ENCODE measurements around the gene TYW3.

TYW3 gene

DNA sequence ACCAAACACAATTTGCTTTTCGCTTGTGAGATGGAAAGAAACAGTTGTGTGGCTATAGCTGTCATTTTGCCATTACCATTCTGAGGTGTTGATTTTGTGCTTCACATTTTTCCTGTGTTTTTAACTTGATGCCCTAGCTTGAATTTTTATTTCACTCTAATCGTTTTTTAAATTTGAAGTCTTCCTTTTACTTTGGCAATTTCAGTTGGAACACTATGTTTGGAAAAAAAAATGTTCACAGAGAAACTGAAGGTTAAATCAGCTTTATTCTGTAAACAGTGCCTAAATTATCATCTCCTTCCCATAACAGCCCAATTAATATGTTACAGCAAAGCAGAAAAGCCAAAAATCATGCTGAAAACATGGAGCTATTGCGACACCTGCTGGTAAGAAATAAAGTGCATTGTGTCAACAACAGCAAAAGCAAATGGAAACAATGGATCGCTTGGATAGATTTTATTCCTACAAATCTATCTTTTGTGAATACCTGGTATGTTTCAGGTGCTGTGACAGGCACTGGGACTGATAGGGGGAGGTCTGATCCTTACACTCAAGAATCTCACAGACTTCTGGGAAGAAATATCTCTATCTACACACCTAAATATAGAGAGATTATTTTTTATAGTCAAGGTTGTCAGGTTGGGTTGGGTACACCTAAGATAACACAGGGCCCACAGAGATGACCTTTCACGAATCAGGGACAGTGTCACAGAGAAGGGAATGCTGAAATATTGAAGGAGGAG lies 43.2 kb upstream of the TYW3 start:
- Histone ChIP-seq H3K36me3 (ENCODE audit: insufficient read depth) (no peaks in the 10 kb centered on the region), H3K79me2 (ENCODE audit: insufficient read depth, low read depth) (no peaks in the 10 kb centered on the region), H3K4me1 (ENCODE audit: low read depth, poor library complexity, severe bottlenecking) (peaks cover 12% of the 10 kb centered on the region), H3K27ac (no peak overlapping the region; the same call in 1 of the 2 replicates), H2AFZ (ENCODE audit: low read depth) (peak overlapping the region; percentile 61), H3K4me2 (no peak overlapping the region), H3K27me3 (ENCODE audit: insufficient read depth, low read depth) (no peaks in the 10 kb centered on the region), H3K4me3 (IDR thresholded peaks at IDR 0.05; ENCODE audit: insufficient read depth, low read depth, low read length) (no peak overlapping the region), H3K9ac (no peak overlapping the region), H4K20me1 (ENCODE audit: insufficient read depth) (no peaks in the 10 kb centered on the region)
- TF ChIP-seq, protein P1, sequence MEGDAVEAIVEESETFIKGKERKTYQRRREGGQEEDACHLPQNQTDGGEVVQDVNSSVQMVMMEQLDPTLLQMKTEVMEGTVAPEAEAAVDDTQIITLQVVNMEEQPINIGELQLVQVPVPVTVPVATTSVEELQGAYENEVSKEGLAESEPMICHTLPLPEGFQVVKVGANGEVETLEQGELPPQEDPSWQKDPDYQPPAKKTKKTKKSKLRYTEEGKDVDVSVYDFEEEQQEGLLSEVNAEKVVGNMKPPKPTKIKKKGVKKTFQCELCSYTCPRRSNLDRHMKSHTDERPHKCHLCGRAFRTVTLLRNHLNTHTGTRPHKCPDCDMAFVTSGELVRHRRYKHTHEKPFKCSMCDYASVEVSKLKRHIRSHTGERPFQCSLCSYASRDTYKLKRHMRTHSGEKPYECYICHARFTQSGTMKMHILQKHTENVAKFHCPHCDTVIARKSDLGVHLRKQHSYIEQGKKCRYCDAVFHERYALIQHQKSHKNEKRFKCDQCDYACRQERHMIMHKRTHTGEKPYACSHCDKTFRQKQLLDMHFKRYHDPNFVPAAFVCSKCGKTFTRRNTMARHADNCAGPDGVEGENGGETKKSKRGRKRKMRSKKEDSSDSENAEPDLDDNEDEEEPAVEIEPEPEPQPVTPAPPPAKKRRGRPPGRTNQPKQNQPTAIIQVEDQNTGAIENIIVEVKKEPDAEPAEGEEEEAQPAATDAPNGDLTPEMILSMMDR (conservative IDR thresholded peaks at IDR 0.05; ENCODE audit: low read depth, low read length) = peak; percentile 73

DNA sequence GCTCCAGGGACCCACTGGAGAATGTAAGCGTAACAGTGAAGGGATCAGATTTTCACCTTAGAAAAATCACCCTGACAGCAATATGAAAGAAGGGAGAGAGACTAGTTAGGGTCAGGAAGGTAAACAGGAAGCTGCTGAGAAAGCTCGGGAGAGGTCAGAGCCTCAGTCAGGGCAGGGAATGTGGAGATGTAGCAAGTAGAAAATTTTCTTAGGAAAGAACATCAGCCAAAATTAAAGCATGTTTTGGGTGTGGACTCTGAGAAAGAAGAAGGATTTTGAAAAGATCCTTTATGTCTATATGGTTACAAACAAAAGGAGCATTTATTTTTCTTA lies 42.6 kb upstream of the TYW3 start:
- Histone ChIP-seq H3K9ac (no peak overlapping the region), H3K4me2 (no peak overlapping the region), H3K4me3 (IDR thresholded peaks at IDR 0.05; ENCODE audit: insufficient read depth, low read depth, low read length) (no peak overlapping the region), H3K36me3 (ENCODE audit: insufficient read depth) (no peaks in the 10 kb centered on the region), H3K4me1 (ENCODE audit: low read depth, poor library complexity, severe bottlenecking) (peaks cover 12% of the 10 kb centered on the region), H4K20me1 (ENCODE audit: insufficient read depth) (no peaks in the 10 kb centered on the region), H2AFZ (ENCODE audit: low read depth) (peak overlapping the region; percentile 61), H3K79me2 (ENCODE audit: insufficient read depth, low read depth) (no peaks in the 10 kb centered on the region), H3K27ac (no peak overlapping the region; the same call in 1 of the 2 replicates), H3K27me3 (ENCODE audit: insufficient read depth, low read depth) (no peaks in the 10 kb centered on the region)
- TF ChIP-seq, protein P1 (conservative IDR thresholded peaks at IDR 0.05; ENCODE audit: low read depth, low read length) = no peak

DNA sequence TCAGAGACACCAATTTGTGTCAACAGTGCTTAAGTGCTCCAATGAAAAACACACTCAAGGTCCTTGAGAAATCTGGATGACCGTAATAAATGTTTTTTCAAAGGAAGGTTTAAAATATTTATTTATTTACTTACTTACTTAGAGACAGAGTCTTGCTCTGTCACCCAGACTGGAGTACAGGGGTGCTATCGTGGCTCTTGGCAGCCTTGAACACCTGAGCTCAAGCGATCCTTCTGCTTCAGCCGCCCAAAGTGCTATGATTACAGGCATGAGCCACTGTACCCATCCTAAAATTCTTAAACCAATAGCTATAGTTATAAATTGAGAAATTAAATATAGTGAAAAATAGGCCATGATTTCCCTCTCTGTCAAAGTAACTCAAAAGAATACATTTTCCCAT lies 42.0 kb upstream of the TYW3 start:
- Histone ChIP-seq H3K27me3 (ENCODE audit: insufficient read depth, low read depth) (no peaks in the 10 kb centered on the region), H3K9ac (no peak overlapping the region), H4K20me1 (ENCODE audit: insufficient read depth) (no peaks in the 10 kb centered on the region), H3K79me2 (ENCODE audit: insufficient read depth, low read depth) (no peaks in the 10 kb centered on the region), H3K4me3 (IDR thresholded peaks at IDR 0.05; ENCODE audit: insufficient read depth, low read depth, low read length) (no peak overlapping the region), H3K4me1 (ENCODE audit: low read depth, poor library complexity, severe bottlenecking) (peaks cover 12% of the 10 kb centered on the region), H3K27ac (no peak overlapping the region), H3K36me3 (ENCODE audit: insufficient read depth) (no peaks in the 10 kb centered on the region), H3K4me2 (no peak overlapping the region), H2AFZ (ENCODE audit: low read depth) (no peak overlapping the region)
- TF ChIP-seq, protein P1 (conservative IDR thresholded peaks at IDR 0.05; ENCODE audit: low read depth, low read length) = no peak

DNA sequence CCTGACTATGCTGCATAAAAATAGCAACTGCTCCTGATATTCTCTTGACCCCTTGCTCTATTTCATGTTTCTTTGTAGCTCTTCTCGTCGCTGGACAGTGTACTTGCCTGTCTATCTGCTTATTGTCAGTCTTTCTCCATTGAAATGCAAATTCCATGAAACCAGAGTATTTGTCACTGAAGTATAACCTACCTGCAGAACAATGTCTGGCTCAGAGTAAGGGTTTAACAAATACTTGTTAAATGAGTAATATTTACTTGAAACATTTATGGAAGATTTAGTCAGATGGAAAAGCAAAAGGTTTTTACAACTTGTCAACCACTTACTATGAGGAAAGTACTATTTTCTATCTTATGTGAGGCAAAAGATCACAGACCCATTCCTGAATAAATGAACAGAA lies 39.5 kb upstream of the TYW3 start:
- H3K4me3 ChIP-seq (IDR thresholded peaks at IDR 0.05; ENCODE audit: insufficient read depth, low read depth, low read length) = no peak overlapping the region
- no peak overlapping the region for H2AFZ ChIP-seq (ENCODE audit: low read depth)
- H3K27ac ChIP-seq = no peak overlapping the region
- H3K4me2 ChIP-seq = no peak overlapping the region
- H3K36me3 ChIP-seq (ENCODE audit: insufficient read depth) = no peaks in the 10 kb centered on the region
- H3K79me2 ChIP-seq (ENCODE audit: insufficient read depth, low read depth) = no peaks in the 10 kb centered on the region
- no peak overlapping the region for H3K9ac ChIP-seq
- no peaks in the 10 kb centered on the region for H4K20me1 ChIP-seq (ENCODE audit: insufficient read depth)
- no peaks in the 10 kb centered on the region for H3K27me3 ChIP-seq (ENCODE audit: insufficient read depth, low read depth)
- TF ChIP-seq, protein P1 (conservative IDR thresholded peaks at IDR 0.05; ENCODE audit: low read depth, low read length) = no peak
- H3K4me1 ChIP-seq (ENCODE audit: low read depth, poor library complexity, severe bottlenecking) = peaks cover 12% of the 10 kb centered on the region
